Glutamatergic neuron (in vitro differentiated cells): ENCODE data around the gene PLEKHA3. TPM values are rescaled to one million over a fixed set of nuclear protein-coding genes. Genes with fewer than 3 reads are reported as not detected.

Source experiments
- DNase-seq: peaks from one replicate; pipeline ENCODE4 v3.0.0; 2022
- H3K27ac Mint-ChIP-seq: one replicate; pipeline ENCODE4 v1.8.0; 2020; ENCODE audit warnings: mild to moderate bottlenecking, mixed read lengths, inconsistent platforms; ENCODE audit not compliant: unreplicated experiment
- H3K27me3 Mint-ChIP-seq: one replicate; pipeline ENCODE4 v1.8.0; 2020; ENCODE audit warnings: mild to moderate bottlenecking, moderate library complexity, mixed read lengths, inconsistent platforms; ENCODE audit not compliant: unreplicated experiment
- H3K36me3 Mint-ChIP-seq: one replicate; pipeline ENCODE4 v1.8.0; 2020; ENCODE audit warnings: mild to moderate bottlenecking, mixed read lengths, inconsistent platforms; ENCODE audit not compliant: unreplicated experiment
- H3K4me1 Mint-ChIP-seq: one replicate; pipeline ENCODE4 v1.8.0; 2020; ENCODE audit warnings: mild to moderate bottlenecking, low read depth, mixed read lengths, inconsistent platforms; ENCODE audit not compliant: unreplicated experiment
- H3K4me3 Mint-ChIP-seq: one replicate; pipeline ENCODE4 v1.8.0; 2020; ENCODE audit warnings: mild to moderate bottlenecking, mixed read lengths, inconsistent platforms; ENCODE audit not compliant: unreplicated experiment
- H3K9me3 Mint-ChIP-seq: one replicate; pipeline ENCODE4 v1.8.0; 2020; ENCODE audit warnings: mild to moderate bottlenecking, moderate library complexity, mixed read lengths, inconsistent platforms; ENCODE audit not compliant: unreplicated experiment
- total RNA-seq: library from RNA; stranded (reverse); fragmentation: NEBNext Ultra II Directional; extraction: Animal tissue kit (Norgen Biotek cat#: 25700); gene quantifications from one replicate; pipeline ENCODE4 v1.2.1, GENCODE V29; 2021; ENCODE audit not compliant: unreplicated experiment
- TF ChIP-seq, protein P1 (sequence below): fragments of 200-600 bp; sonication (generic); IDR thresholded peaks from one replicate; pipeline ENCODE4 v1.5.0; 2021; ENCODE audit not compliant: partially characterized antibody, unreplicated experiment

The PLEKHA3 gene
- total RNA-seq, 1 donor from 2014 or later = 26.3 TPM

DNA sequence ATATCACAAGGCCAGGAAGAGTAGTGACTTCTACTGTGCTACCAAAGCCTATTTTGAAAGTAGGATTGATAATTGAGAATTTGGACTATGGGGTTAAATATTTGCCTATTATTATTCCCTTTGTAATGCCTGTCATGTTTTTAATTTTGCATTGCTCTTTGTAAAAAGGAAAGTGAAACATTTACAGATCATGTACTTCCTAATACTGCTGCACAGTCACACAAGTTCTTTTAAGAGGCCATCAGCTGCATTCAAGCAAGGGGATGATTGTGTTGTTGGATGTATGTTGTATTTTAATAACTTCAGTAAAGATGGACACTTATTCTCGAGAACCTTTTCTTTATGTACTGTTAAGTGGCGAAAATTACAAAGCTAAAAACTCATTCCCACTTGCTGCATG, 70.1 kb downstream of the PLEKHA3 start:
- no peak for DNase-seq
- Mint-ChIP-seq H3K27me3 (no peaks in the 10 kb centered on the region), H3K4me3 (no peak overlapping the region), H3K36me3 (no peaks in the 10 kb centered on the region), H3K4me1 (no peaks in the 10 kb centered on the region), H3K9me3 (peaks cover 1% of the 10 kb centered on the region), H3K27ac (no peak overlapping the region)
- TF ChIP-seq, protein P1, sequence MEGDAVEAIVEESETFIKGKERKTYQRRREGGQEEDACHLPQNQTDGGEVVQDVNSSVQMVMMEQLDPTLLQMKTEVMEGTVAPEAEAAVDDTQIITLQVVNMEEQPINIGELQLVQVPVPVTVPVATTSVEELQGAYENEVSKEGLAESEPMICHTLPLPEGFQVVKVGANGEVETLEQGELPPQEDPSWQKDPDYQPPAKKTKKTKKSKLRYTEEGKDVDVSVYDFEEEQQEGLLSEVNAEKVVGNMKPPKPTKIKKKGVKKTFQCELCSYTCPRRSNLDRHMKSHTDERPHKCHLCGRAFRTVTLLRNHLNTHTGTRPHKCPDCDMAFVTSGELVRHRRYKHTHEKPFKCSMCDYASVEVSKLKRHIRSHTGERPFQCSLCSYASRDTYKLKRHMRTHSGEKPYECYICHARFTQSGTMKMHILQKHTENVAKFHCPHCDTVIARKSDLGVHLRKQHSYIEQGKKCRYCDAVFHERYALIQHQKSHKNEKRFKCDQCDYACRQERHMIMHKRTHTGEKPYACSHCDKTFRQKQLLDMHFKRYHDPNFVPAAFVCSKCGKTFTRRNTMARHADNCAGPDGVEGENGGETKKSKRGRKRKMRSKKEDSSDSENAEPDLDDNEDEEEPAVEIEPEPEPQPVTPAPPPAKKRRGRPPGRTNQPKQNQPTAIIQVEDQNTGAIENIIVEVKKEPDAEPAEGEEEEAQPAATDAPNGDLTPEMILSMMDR = no peak

DNA sequence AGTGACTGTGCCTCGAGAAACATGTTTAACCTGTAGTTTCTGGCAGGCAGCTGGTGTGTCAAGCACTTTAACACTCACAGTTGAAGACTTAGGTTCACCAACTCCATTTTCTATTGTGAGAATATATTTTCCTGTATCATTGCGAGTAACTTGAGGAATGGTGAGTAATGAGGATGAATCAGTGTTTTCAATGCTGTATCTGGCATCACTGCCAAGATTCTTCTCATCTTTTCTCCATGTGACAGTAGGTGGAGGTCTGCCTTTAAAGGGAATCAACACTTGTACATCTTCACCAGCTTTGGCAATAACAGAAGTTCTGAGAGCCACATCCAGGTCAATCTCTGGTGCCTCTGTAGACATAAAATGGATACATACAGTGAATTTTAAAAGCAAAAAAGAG, 72.8 kb downstream of the PLEKHA3 start:
- H3K36me3 Mint-ChIP-seq = no peaks in the 10 kb centered on the region
- H3K27ac Mint-ChIP-seq = no peak overlapping the region
- no peaks in the 10 kb centered on the region for H3K4me1 Mint-ChIP-seq
- no peak overlapping the region for H3K4me3 Mint-ChIP-seq
- TF ChIP-seq, protein P1 = no peak
- DNase-seq = no peak
- no peaks in the 10 kb centered on the region for H3K9me3 Mint-ChIP-seq
- H3K27me3 Mint-ChIP-seq = no peaks in the 10 kb centered on the region

Other genes starting within 250 kb of the PLEKHA3 start
- gene PRKRA, start 29.3 kb upstream of the PLEKHA3 start, total RNA-seq = 86.6 TPM
- 2.0 TPM for gene PJVK, start 29.1 kb upstream of the PLEKHA3 start, total RNA-seq
- gene FKBP7, start 1.9 kb upstream of the PLEKHA3 start, total RNA-seq = 21.2 TPM